Right renal cortex interstitium (tissue), 3 donors: ENCODE results near the gene CLEC16A. TPM values are rescaled to one million over a fixed set of nuclear protein-coding genes. Genes with fewer than 3 reads are reported as not detected.

Experiments
- DNase-seq, 3 donors: peaks; one replicate each; pipeline ENCODE4 v3.0.0-alpha.2; 2013; ENCODE audit warnings: low read depth in 3 of 3, low spot score in 2 of 3
- polyA plus RNA-seq, 3 donors: library from polyadenylated mRNA; unstranded; fragments of 120-200 nt; gene quantifications; one replicate each; pipeline ENCODE4 v1.2.1, GENCODE V29; 2013; ENCODE audit not compliant: insufficient read length in 3 of 3

The CLEC16A gene
- polyA plus RNA-seq, 3 donors, result 22.1 to 26.3 (median 23.3) TPM

- DNase-seq, result no peak
Measured at GRCh38 chr16:11033629-11034420, 89.5 kb downstream of the CLEC16A start.

GRCh38 chr16:11034481-11034931 is 90.1 kb downstream of the CLEC16A start:
- no peak for DNase-seq

- DNase-seq, result no peak
Measured at GRCh38 chr16:11035096-11035495, 90.7 kb downstream of the CLEC16A start.

- DNase-seq, result no peak
Measured at GRCh38 chr16:11036040-11036439, 91.7 kb downstream of the CLEC16A start.

- no peak for DNase-seq
Measured at GRCh38 chr16:11036868-11037410, 92.6 kb downstream of the CLEC16A start.

GRCh38 chr16:11038305-11038704 is 93.9 kb downstream of the CLEC16A start:
- DNase-seq, result no peak

GRCh38 chr16:11038777-11039176 is 94.4 kb downstream of the CLEC16A start:
- no peak for DNase-seq

- no peak for DNase-seq
Measured at GRCh38 chr16:11039726-11040125, 95.4 kb downstream of the CLEC16A start.

GRCh38 chr16:11042191-11042590 is 97.8 kb downstream of the CLEC16A start:
- DNase-seq, result no peak

GRCh38 chr16:11045441-11045840 is 101.1 kb downstream of the CLEC16A start:
- no peak for DNase-seq

GRCh38 chr16:11045846-11046245 is 101.5 kb downstream of the CLEC16A start:
- DNase-seq, result no peak

GRCh38 chr16:11046382-11046931 is 102.1 kb downstream of the CLEC16A start:
- no peak for DNase-seq

- DNase-seq, result peak in 1 of 3 donors; percentile 67
Measured at GRCh38 chr16:11047057-11047456, 102.7 kb downstream of the CLEC16A start.

- no peak for DNase-seq
Measured at GRCh38 chr16:11047939-11048800, 103.8 kb downstream of the CLEC16A start.

- no peak for DNase-seq
Measured at GRCh38 chr16:11049396-11050059, 105.2 kb downstream of the CLEC16A start.

- DNase-seq, result no peak
Measured at GRCh38 chr16:11050536-11050935, 106.2 kb downstream of the CLEC16A start.

- DNase-seq, result no peak
Measured at GRCh38 chr16:11050944-11051343, 106.6 kb downstream of the CLEC16A start.

- DNase-seq, result no peak
Measured at GRCh38 chr16:11051430-11051829, 107.1 kb downstream of the CLEC16A start.

GRCh38 chr16:11051879-11052808 is 107.8 kb downstream of the CLEC16A start:
- no peak for DNase-seq
